Measurements from ENCODE around the gene YLPM1. TPM values are rescaled to one million over a fixed set of nuclear protein-coding genes. Genes with fewer than 3 reads are reported as not detected.

Gene YLPM1
- total and polyA plus RNA-seq, 10 of the 15 experiments (the other 5 are each of a cell fraction or from before 2014, with no cell fraction given): 11.1 to 48.2 (median 18.0) TPM

DNA sequence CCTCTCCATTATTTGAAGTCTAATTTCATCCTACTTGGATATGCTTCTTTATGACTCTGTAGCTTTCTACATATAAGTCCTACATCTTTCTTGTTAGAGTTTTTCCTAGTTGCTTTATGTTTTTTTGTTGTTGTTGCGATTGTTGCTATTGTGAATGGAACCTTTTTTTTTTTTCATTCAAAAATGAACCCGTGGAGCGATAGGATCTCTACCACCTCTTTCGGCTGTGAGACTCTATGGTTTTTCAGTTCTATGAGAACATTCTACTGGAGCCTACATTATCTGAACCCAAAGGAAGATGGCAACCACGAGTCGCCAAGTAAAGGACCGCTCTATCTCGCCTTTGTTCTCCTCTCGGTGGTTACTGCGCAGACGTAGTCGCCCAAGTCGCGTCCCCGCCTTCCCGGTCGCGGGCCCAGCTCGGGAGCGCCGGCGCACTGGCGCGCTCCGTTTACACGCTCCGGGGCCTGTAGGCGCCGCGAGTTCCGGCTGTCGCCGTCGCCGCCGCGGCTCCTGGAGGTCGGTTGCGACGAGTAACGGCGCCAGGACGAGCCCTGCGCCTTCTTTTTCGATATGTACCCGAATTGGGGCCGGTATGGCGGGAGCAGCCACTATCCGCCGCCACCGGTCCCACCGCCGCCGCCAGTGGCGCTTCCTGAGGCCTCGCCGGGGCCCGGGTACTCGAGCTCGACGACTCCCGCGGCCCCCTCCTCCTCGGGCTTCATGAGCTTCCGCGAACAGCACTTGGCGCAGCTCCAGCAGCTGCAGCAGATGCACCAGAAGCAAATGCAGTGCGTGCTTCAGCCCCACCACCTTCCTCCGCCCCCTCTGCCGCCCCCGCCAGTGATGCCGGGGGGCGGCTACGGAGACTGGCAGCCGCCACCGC is at the start of gene YLPM1 (continued):
- TF ChIP-seq ZZZ3 (IDR thresholded peaks at IDR 0.05; ENCODE audit: control insufficient read depth, insufficient read length, low read depth): no peak
- peak; percentile 61 for TF ChIP-seq HDAC6 (IDR thresholded peaks at IDR 0.05; ENCODE audit: unreplicated experiment)
- peak; percentile 69 for TF ChIP-seq NRF1 (conservative IDR thresholded peaks at IDR 0.05; ENCODE audit: low read depth, low read length)
- TF ChIP-seq NR2F1 (conservative IDR thresholded peaks at IDR 0.05): peak; percentile 23
- TF ChIP-seq RELA (IDR thresholded peaks at IDR 0.05; ENCODE audit: borderline replicate concordance, partially characterized antibody): no peak
- 0 out of 4 replicates have a peak, but pooled peaks have one; percentile 6 to 34 for TF ChIP-seq EP300 (IDR thresholded peaks at IDR 0.05; ENCODE audit: borderline replicate concordance in 1 of 2, control insufficient read depth in 1 of 2, low read depth in 2 of 2, low read length in 2 of 2)
- peak; percentile 68 for TF ChIP-seq HCFC1 (IDR thresholded peaks at IDR 0.05; ENCODE audit: low read length)
- TF ChIP-seq ZSCAN29 (IDR thresholded peaks at IDR 0.05): no peak
- TF ChIP-seq SMAD1 (IDR thresholded peaks at IDR 0.05; ENCODE audit: low read depth, partially characterized antibody): peak; percentile 34
- no peak for TF ChIP-seq KDM1A (IDR thresholded peaks at IDR 0.05; ENCODE audit: borderline replicate concordance)
- TF ChIP-seq, protein P1, sequence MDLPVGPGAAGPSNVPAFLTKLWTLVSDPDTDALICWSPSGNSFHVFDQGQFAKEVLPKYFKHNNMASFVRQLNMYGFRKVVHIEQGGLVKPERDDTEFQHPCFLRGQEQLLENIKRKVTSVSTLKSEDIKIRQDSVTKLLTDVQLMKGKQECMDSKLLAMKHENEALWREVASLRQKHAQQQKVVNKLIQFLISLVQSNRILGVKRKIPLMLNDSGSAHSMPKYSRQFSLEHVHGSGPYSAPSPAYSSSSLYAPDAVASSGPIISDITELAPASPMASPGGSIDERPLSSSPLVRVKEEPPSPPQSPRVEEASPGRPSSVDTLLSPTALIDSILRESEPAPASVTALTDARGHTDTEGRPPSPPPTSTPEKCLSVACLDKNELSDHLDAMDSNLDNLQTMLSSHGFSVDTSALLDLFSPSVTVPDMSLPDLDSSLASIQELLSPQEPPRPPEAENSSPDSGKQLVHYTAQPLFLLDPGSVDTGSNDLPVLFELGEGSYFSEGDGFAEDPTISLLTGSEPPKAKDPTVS (IDR thresholded peaks at IDR 0.05; ENCODE audit: low read depth, low read length): no peak
- TF ChIP-seq SMARCA5 (IDR thresholded peaks at IDR 0.05): peak; percentile 71; the same call in 1 of the 2 replicates
- 0 out of 2 replicates have a peak, but pooled peaks have one; percentile 28 for TF ChIP-seq GABPA (IDR thresholded peaks at IDR 0.05; ENCODE audit: low read depth)
- TF ChIP-seq RB1 (IDR thresholded peaks at IDR 0.05; ENCODE audit: borderline replicate concordance): peak; percentile 63; the same call in 1 of the 2 replicates
- TF ChIP-seq, protein P2, sequence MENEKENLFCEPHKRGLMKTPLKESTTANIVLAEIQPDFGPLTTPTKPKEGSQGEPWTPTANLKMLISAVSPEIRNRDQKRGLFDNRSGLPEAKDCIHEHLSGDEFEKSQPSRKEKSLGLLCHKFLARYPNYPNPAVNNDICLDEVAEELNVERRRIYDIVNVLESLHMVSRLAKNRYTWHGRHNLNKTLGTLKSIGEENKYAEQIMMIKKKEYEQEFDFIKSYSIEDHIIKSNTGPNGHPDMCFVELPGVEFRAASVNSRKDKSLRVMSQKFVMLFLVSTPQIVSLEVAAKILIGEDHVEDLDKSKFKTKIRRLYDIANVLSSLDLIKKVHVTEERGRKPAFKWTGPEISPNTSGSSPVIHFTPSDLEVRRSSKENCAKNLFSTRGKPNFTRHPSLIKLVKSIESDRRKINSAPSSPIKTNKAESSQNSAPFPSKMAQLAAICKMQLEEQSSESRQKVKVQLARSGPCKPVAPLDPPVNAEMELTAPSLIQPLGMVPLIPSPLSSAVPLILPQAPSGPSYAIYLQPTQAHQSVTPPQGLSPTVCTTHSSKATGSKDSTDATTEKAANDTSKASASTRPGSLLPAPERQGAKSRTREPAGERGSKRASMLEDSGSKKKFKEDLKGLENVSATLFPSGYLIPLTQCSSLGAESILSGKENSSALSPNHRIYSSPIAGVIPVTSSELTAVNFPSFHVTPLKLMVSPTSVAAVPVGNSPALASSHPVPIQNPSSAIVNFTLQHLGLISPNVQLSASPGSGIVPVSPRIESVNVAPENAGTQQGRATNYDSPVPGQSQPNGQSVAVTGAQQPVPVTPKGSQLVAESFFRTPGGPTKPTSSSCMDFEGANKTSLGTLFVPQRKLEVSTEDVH (IDR thresholded peaks at IDR 0.05; ENCODE audit: low read depth, partially characterized antibody): peak; percentile 27
- TF ChIP-seq EZH2 (IDR thresholded peaks at IDR 0.05; ENCODE audit: borderline replicate concordance, control insufficient read depth, low read depth, low read length): no peak
- no peak for TF ChIP-seq ZNF622 (IDR thresholded peaks at IDR 0.05)
- no peak for TF ChIP-seq CBFB (IDR thresholded peaks at IDR 0.05; ENCODE audit: low read depth)
- no peak for TF ChIP-seq SUPT20H (IDR thresholded peaks at IDR 0.05; ENCODE audit: borderline replicate concordance, control insufficient read depth, low read depth, low read length)
- no peak for TF ChIP-seq NFYA (IDR thresholded peaks at IDR 0.05; ENCODE audit: borderline replicate concordance, low read depth, low read length)
- TF ChIP-seq NFXL1 (IDR thresholded peaks at IDR 0.05; ENCODE audit: borderline replicate concordance): no peak
- TF ChIP-seq, protein P3, sequence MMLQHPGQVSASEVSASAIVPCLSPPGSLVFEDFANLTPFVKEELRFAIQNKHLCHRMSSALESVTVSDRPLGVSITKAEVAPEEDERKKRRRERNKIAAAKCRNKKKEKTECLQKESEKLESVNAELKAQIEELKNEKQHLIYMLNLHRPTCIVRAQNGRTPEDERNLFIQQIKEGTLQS (IDR thresholded peaks at IDR 0.05; ENCODE audit: borderline replicate concordance, extremely low read depth, low read depth, low read length): no peak
- TF ChIP-seq NR2C1 (IDR thresholded peaks at IDR 0.05): peak; percentile 70
- no peak for TF ChIP-seq BRCA1 (IDR thresholded peaks at IDR 0.05; ENCODE audit: low read depth, low read length)
- no peak for TF ChIP-seq NFIC (IDR thresholded peaks at IDR 0.05; ENCODE audit: low read depth, low read length)
- TF ChIP-seq ZNF24 (IDR thresholded peaks at IDR 0.05): peak; percentile 52; the same call in 1 of the 2 replicates
